Activated B cell treated with CpG ODN at 0.5 μM for 24 hours (primary cell): ENCODE data around the gene KCNJ16. TPM values are rescaled to one million over a fixed set of nuclear protein-coding genes. Genes with fewer than 3 reads are reported as not detected.

Experiments
- ATAC-seq: fragments of 200-7000 bp; cut with Tn5 transposase; one replicate; pipeline ENCODE4 v1.10.0; 2021; ENCODE audit warnings: low read depth, mild to moderate bottlenecking, moderate library complexity
- CTCF ChIA-PET: fragments of 350-600 bp; sonication (Branson Sonifier 250); formaldehyde crosslinking; loops from one replicate; lab custom pipeline; 2021; ENCODE audit warnings: antibody characterized with exemption; lab: Charles Lee
- POLR2A ChIA-PET: fragments of 350-600 bp; sonication (Branson Sonifier 250); formaldehyde crosslinking; loops from one replicate; lab custom pipeline; 2021; ENCODE audit warnings: antibody characterized with exemption; lab: Charles Lee
- DNase-seq: peaks from one replicate; pipeline ENCODE4 v3.0.0; 2022
- H3K27ac Mint-ChIP-seq: one replicate; pipeline ENCODE4 v1.8.0; 2020; ENCODE audit warnings: mixed read lengths
- H3K27me3 Mint-ChIP-seq: one replicate; pipeline ENCODE4 v1.8.0; 2021; ENCODE audit warnings: mixed read lengths
- H3K36me3 Mint-ChIP-seq: one replicate; pipeline ENCODE4 v1.8.0; 2021; ENCODE audit warnings: low read depth, mixed read lengths
- H3K4me1 Mint-ChIP-seq: one replicate; pipeline ENCODE4 v1.8.0; 2021; ENCODE audit warnings: mixed read lengths
- H3K4me3 Mint-ChIP-seq: one replicate; pipeline ENCODE4 v1.8.0; 2020; ENCODE audit warnings: mild to moderate bottlenecking, mixed read lengths
- H3K9me3 Mint-ChIP-seq: one replicate; pipeline ENCODE4 v1.8.0; 2020; ENCODE audit warnings: mixed read lengths
- intact Hi-C: fragments of 100-400 bp; cut with micrococcal nuclease; formaldehyde crosslinking; loops from one replicate; pipeline ENCODE4 v1.15.1; 2024
- total RNA-seq: library from RNA; stranded (reverse); gene quantifications from 2 replicates; pipeline ENCODE4 v1.2.3, GENCODE V29; 2022
- TF ChIP-seq, protein P1 (sequence below): fragments of 200-600 bp; IDR thresholded peaks from one replicate; pipeline ENCODE4 v1.8.0; 2022; ENCODE audit warnings: antibody characterized with exemption, mild to moderate bottlenecking

Gene KCNJ16
- total RNA-seq, 1 donor from 2014 or later, result not detected

DNA sequence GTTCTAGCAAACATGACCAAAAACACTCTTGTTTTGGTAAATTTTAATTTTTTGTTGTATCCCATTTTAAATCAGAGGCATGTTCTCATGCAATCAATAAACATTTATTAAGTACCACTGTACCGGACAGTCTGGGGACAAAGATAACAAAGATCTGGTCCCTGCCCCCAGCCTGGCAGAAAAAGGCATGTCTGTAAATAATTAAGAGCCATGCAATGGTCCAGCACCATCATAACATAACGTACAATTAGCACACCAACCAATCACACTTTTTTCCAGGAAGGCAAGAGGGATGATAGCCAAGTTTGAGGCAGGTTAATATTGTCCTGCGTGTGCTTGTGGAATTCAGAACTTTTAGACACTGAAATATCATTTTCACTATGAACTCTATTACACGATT is 3.5 kb downstream of the KCNJ16 start:
- no peaks in the 10 kb centered on the region for H3K9me3 Mint-ChIP-seq
- TF ChIP-seq, protein P1, sequence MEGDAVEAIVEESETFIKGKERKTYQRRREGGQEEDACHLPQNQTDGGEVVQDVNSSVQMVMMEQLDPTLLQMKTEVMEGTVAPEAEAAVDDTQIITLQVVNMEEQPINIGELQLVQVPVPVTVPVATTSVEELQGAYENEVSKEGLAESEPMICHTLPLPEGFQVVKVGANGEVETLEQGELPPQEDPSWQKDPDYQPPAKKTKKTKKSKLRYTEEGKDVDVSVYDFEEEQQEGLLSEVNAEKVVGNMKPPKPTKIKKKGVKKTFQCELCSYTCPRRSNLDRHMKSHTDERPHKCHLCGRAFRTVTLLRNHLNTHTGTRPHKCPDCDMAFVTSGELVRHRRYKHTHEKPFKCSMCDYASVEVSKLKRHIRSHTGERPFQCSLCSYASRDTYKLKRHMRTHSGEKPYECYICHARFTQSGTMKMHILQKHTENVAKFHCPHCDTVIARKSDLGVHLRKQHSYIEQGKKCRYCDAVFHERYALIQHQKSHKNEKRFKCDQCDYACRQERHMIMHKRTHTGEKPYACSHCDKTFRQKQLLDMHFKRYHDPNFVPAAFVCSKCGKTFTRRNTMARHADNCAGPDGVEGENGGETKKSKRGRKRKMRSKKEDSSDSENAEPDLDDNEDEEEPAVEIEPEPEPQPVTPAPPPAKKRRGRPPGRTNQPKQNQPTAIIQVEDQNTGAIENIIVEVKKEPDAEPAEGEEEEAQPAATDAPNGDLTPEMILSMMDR, result no peak
- CTCF ChIA-PET, result no interaction called here
- H3K27me3 Mint-ChIP-seq, result peaks cover 2% of the 10 kb centered on the region
- no peak overlapping the region for H3K4me3 Mint-ChIP-seq
- H3K27ac Mint-ChIP-seq, result no peak overlapping the region
- no peaks in the 10 kb centered on the region for H3K4me1 Mint-ChIP-seq
- H3K36me3 Mint-ChIP-seq, result no peaks in the 10 kb centered on the region
- POLR2A ChIA-PET, result no interaction called here
- intact Hi-C loops, result no loop called here
- ATAC-seq, result no peak
- no peak for DNase-seq

DNA sequence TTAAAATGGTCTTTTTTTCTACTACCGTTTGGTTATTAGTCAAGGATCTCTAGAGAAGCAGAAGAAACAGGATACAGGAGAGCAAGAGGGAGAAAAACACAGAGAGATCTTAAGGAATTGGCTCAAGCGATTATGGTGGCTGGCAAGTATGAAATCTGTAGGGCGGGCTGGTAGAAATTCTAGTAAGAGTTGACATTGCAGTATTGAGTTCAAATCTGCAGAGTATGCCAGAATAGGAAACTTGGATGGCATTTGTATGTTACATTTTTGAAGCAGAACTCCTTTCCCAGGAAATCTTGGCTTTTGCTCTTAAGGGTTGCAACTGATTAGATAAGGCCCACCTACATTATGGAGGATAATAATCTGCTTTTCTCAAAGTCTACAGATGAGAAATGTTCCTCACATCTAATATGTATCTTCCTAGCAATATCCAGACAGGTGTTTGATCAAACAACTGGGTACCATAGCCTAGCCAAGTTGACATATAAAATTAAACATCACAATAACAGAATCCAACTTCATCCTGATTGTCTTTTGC is 4.0 kb downstream of the KCNJ16 start:
- CTCF ChIA-PET, result no interaction called here
- DNase-seq (no peak), ATAC-seq (no peak)
- Mint-ChIP-seq H3K36me3 (no peaks in the 10 kb centered on the region), H3K9me3 (no peaks in the 10 kb centered on the region), H3K4me3 (no peak overlapping the region), H3K27me3 (peaks cover 2% of the 10 kb centered on the region), H3K27ac (no peak overlapping the region), H3K4me1 (no peaks in the 10 kb centered on the region)
- intact Hi-C loops, result no loop called here
- TF ChIP-seq, protein P1, result no peak
- POLR2A ChIA-PET, result no interaction called here

DNA sequence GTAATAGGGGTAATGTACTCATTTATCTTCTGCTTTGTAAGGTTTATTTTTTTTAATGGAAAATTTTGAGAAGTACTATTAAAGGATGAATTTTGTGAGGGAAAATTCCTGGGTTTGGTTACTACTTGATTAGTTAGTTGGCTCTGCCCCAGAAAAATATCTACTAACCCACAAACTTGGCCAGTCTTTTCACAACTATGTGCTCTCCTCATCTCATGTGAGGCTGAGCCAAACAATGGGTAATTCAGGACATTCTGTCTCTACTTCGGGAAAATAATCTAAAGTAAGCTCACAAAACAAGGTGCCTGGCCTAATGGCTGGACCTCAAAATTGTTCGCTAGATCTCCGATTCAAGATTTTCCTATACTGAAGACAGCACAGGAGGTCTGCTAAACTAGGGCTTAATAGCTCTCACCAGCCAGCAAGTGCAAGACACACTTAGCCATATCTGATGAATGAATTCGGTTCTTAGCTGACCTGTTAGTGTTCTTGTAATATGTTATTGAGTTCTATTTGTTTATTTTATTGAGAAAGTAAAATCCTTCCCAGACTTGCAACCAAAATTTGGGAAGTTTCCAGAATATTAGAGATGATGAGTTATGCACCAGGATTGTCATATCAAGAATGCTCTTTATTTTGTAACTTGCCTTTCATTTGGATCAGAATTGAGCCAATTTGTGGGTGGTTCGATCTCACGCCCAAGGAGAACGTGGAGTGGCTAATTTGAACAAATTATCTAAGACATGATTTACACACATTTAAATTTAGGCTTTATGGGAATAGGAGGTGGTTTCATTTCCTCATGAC is 5.7 kb downstream of the KCNJ16 start:
- no peak overlapping the region for H3K4me3 Mint-ChIP-seq
- no peak overlapping the region for H3K27ac Mint-ChIP-seq
- no peaks in the 10 kb centered on the region for H3K9me3 Mint-ChIP-seq
- H3K36me3 Mint-ChIP-seq, result no peaks in the 10 kb centered on the region
- POLR2A ChIA-PET, result no interaction called here
- DNase-seq, result no peak
- H3K4me1 Mint-ChIP-seq, result no peaks in the 10 kb centered on the region
- intact Hi-C loops, result no loop called here
- no peak for ATAC-seq
- no peaks in the 10 kb centered on the region for H3K27me3 Mint-ChIP-seq
- CTCF ChIA-PET, result no interaction called here
- TF ChIP-seq, protein P1, result no peak

DNA sequence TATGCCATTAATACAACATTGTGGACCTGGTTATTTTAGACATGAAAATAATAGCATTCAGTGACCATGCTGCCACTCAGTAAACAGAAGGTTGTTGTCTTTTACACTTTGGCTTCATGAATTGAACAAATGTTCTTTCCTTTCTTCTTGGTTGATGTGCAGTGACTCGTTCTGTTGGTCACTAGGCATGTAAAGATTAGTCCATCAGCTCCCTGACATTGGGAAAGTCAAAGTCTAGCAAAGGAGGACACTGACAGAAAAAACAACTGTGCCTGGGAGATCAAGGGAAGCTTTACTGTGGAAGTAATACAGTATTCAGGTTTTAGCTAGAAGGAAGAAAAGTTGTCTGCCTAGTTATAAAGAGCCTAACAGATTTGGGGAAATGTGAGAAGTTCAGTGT is 6.9 kb downstream of the KCNJ16 start:
- no peaks in the 10 kb centered on the region for H3K9me3 Mint-ChIP-seq
- no peaks in the 10 kb centered on the region for H3K4me1 Mint-ChIP-seq
- no peak overlapping the region for H3K27ac Mint-ChIP-seq
- H3K36me3 Mint-ChIP-seq, result no peaks in the 10 kb centered on the region
- DNase-seq, result no peak
- TF ChIP-seq, protein P1, result no peak
- no peaks in the 10 kb centered on the region for H3K27me3 Mint-ChIP-seq
- POLR2A ChIA-PET, result no interaction called here
- CTCF ChIA-PET, result no interaction called here
- no peak for ATAC-seq
- no peak overlapping the region for H3K4me3 Mint-ChIP-seq
- intact Hi-C loops, result no loop called here

GRCh38 chr17:70084476-70084875 is 9.5 kb downstream of the KCNJ16 start:
- no peaks in the 10 kb centered on the region for H3K36me3 Mint-ChIP-seq
- no peak for ATAC-seq
- TF ChIP-seq, protein P1, result no peak
- H3K4me1 Mint-ChIP-seq, result no peaks in the 10 kb centered on the region
- CTCF ChIA-PET, result no interaction called here
- POLR2A ChIA-PET, result no interaction called here
- H3K27ac Mint-ChIP-seq, result no peak overlapping the region
- H3K4me3 Mint-ChIP-seq, result no peak overlapping the region
- no peaks in the 10 kb centered on the region for H3K9me3 Mint-ChIP-seq
- no peaks in the 10 kb centered on the region for H3K27me3 Mint-ChIP-seq
- intact Hi-C loops, result no loop called here
- DNase-seq, result no peak
